Measurements from ENCODE around the gene LAPTM4A.
"Not testable (repeated sequence)": the region's sequence is repeated elsewhere in the genome, so short reads cannot be mapped to it uniquely, and the experiment has no call there.

The LAPTM4A gene

GRCh38 chr2:20079546-20080115 is 28.2 kb upstream of the LAPTM4A start:
- Histone ChIP-seq H3K4me1 (0 out of 20 replicates have a peak, but pooled peaks cover 0 to 6% (median 0%) of the 10 kb centered on the region in 10 experiments), H3K9ac (no peak overlapping the region), H3K27me3 (no peaks in the 10 kb centered on the region), H3K4me2 (no peak overlapping the region), H4K20me1 (no peaks in the 10 kb centered on the region), H3K9me3 (replicated peaks in 1 of 11) (peaks cover 0 to 16% (median 8%) of the 10 kb centered on the region in 11 experiments; a peak in 8 of 22 replicates), H3K27ac (no peak overlapping the region), H3K36me3 (no peaks in the 10 kb centered on the region), H3K4me3 (no peak overlapping the region)
- TF ChIP-seq Cebpa-rat (IDR thresholded peaks at IDR 0.05), result no peak

GRCh38 chr2:20077411-20077940 is 26.0 kb upstream of the LAPTM4A start:
- Histone ChIP-seq H3K27me3 (no peaks in the 10 kb centered on the region), H3K27ac (no peak overlapping the region), H3K4me2 (no peak overlapping the region), H3K4me3 (no peak overlapping the region), H4K20me1 (no peaks in the 10 kb centered on the region), H3K9me3 (replicated peaks in 1 of 11) (peaks cover 0 to 16% (median 8%) of the 10 kb centered on the region in 11 experiments; a peak in 8 of 22 replicates), H3K36me3 (no peaks in the 10 kb centered on the region), H3K4me1 (0 out of 20 replicates have a peak, but pooled peaks cover 0 to 6% (median 0%) of the 10 kb centered on the region in 10 experiments), H3K9ac (no peak overlapping the region)
- no peak for TF ChIP-seq Cebpa-rat (IDR thresholded peaks at IDR 0.05)

- Histone ChIP-seq H3K4me3 (no peak overlapping the region), H3K27ac (no peak overlapping the region), H3K9me3 (replicated peaks in 1 of 11) (peaks cover 0 to 16% (median 8%) of the 10 kb centered on the region in 11 experiments; a peak in 8 of 22 replicates), H3K4me1 (0 out of 20 replicates have a peak, but pooled peaks cover 0 to 6% (median 0%) of the 10 kb centered on the region in 10 experiments), H3K4me2 (no peak overlapping the region), H4K20me1 (no peaks in the 10 kb centered on the region), H3K36me3 (no peaks in the 10 kb centered on the region), H3K9ac (no peak overlapping the region), H3K27me3 (no peaks in the 10 kb centered on the region)
- no peak for TF ChIP-seq Cebpa-rat (IDR thresholded peaks at IDR 0.05)
Observed at GRCh38 chr2:20076757-20077156, 25.3 kb upstream of the LAPTM4A start.

GRCh38 chr2:20074901-20075300 is 23.5 kb upstream of the LAPTM4A start:
- H3K9me3 ChIP-seq (replicated peaks in 1 of 11), result peaks cover 0 to 16% (median 8%) of the 10 kb centered on the region in 11 experiments; a peak in 8 of 22 replicates
- H3K36me3 ChIP-seq, result no peaks in the 10 kb centered on the region
- no peaks in the 10 kb centered on the region for H3K27me3 ChIP-seq
- H3K4me2 ChIP-seq, result no peak overlapping the region
- no peak for TF ChIP-seq Cebpa-rat (IDR thresholded peaks at IDR 0.05)
- 0 out of 20 replicates have a peak, but pooled peaks cover 0 to 6% (median 0%) of the 10 kb centered on the region in 10 experiments for H3K4me1 ChIP-seq
- no peak overlapping the region for H3K9ac ChIP-seq
- H3K27ac ChIP-seq, result no peak overlapping the region
- H4K20me1 ChIP-seq, result no peaks in the 10 kb centered on the region
- H3K4me3 ChIP-seq, result no peak overlapping the region

GRCh38 chr2:20074046-20074648 is 22.7 kb upstream of the LAPTM4A start:
- not testable (repeated sequence) for H3K9ac ChIP-seq, H3K4me3 ChIP-seq, H3K4me1 ChIP-seq, H4K20me1 ChIP-seq, H3K27me3 ChIP-seq, H3K36me3 ChIP-seq, H3K27ac ChIP-seq, H3K4me2 ChIP-seq
- H3K9me3 ChIP-seq (replicated peaks in 1 of 11), result peaks cover 0 to 16% (median 8%) of the 10 kb centered on the region in 11 experiments; a peak in 8 of 22 replicates

GRCh38 chr2:20073460-20073859 is 22.0 kb upstream of the LAPTM4A start:
- peaks cover 0 to 13% (median 8%) of the 10 kb centered on the region in 11 experiments; a peak in 8 of 22 replicates for H3K9me3 ChIP-seq (replicated peaks in 1 of 11)
- no peak for TF ChIP-seq Cebpa-rat (IDR thresholded peaks at IDR 0.05)
- no peak overlapping the region for H3K27ac ChIP-seq
- H3K9ac ChIP-seq, result no peak overlapping the region
- no peak overlapping the region for H3K4me3 ChIP-seq
- no peaks in the 10 kb centered on the region for H4K20me1 ChIP-seq
- no peaks in the 10 kb centered on the region for H3K36me3 ChIP-seq
- H3K4me1 ChIP-seq, result 0 out of 20 replicates have a peak, but pooled peaks cover 0 to 6% (median 0%) of the 10 kb centered on the region in 10 experiments
- no peak overlapping the region for H3K4me2 ChIP-seq
- H3K27me3 ChIP-seq, result no peaks in the 10 kb centered on the region

GRCh38 chr2:20072436-20073158 is 21.2 kb upstream of the LAPTM4A start:
- TF ChIP-seq Cebpa-rat (IDR thresholded peaks at IDR 0.05), result no peak
- no peak overlapping the region for H3K27ac ChIP-seq
- H3K9ac ChIP-seq, result no peak overlapping the region
- no peak overlapping the region for H3K4me3 ChIP-seq
- H3K9me3 ChIP-seq (replicated peaks in 1 of 11), result peaks cover 3 to 12% (median 6%) of the 10 kb centered on the region in 11 experiments; a peak in 21 of 22 replicates
- no peak overlapping the region for H3K4me2 ChIP-seq
- H4K20me1 ChIP-seq, result no peaks in the 10 kb centered on the region
- 0 out of 20 replicates have a peak, but pooled peaks cover 0 to 3% (median 0%) of the 10 kb centered on the region in 10 experiments for H3K4me1 ChIP-seq
- H3K36me3 ChIP-seq, result no peaks in the 10 kb centered on the region
- H3K27me3 ChIP-seq, result no peaks in the 10 kb centered on the region

- Histone ChIP-seq H3K4me2 (no peak overlapping the region), H3K4me3 (no peak overlapping the region), H3K36me3 (no peaks in the 10 kb centered on the region), H3K27ac (no peak overlapping the region), H3K4me1 (no peaks in the 10 kb centered on the region), H3K9ac (no peak overlapping the region), H3K9me3 (replicated peaks in 1 of 11) (peaks cover 7 to 15% (median 10%) of the 10 kb centered on the region in 11 experiments; a peak in 20 of 22 replicates), H4K20me1 (no peaks in the 10 kb centered on the region), H3K27me3 (no peaks in the 10 kb centered on the region)
- TF ChIP-seq Cebpa-rat (IDR thresholded peaks at IDR 0.05), result no peak
Observed at GRCh38 chr2:20071397-20072383, 20.3 kb upstream of the LAPTM4A start.

Measured in BLaER1 treated with 17β-estradiol and CSF1 and Interleukin-3, amounts not matched to agents 10 nM and 100 nM (cell line).